Gastroesophageal sphincter (tissue), 4 donors: ENCODE results near the gene SRP19. TPM values are rescaled to one million over a fixed set of nuclear protein-coding genes. Genes with fewer than 3 reads are reported as not detected.
"Not testable (repeated sequence)": the region's sequence is repeated elsewhere in the genome, so short reads cannot be mapped to it uniquely, and the experiment has no call there.

ENCODE experiments used
- ATAC-seq: fragments of 150-250 bp; one replicate; pipeline ENCODE4 v1.9.1; 2016; ENCODE audit warnings: mild to moderate bottlenecking, moderate library complexity
- H3K27ac ChIP-seq, 4 donors: fragments of 200-600 bp; sonication (generic) in 3 of 4; 1 replicate in 3 of 4; 2 replicates in 1 of 4; pipeline ENCODE4 v1.5.1; 2016 to 2019
- H3K27me3 ChIP-seq: fragments of 200-600 bp; sonication (generic); one replicate; pipeline ENCODE4 v1.5.1; 2019
- H3K36me3 ChIP-seq, 2 donors: fragments of 200-600 bp; sonication (generic); one replicate each; pipeline ENCODE4 v1.5.1; 2019; ENCODE audit warnings: control low read depth in 1 of 2
- H3K4me1 ChIP-seq, 3 donors: fragments of 200-600 bp; sonication (generic); 1 replicate in 2 of 3; 2 replicates in 1 of 3; pipeline ENCODE4 v1.5.1; 2016 to 2019; ENCODE audit warnings: control low read depth in 2 of 3
- H3K4me3 ChIP-seq, 2 donors: fragments of 200-600 bp; sonication (generic); one replicate each; pipeline ENCODE4 v1.5.1; 2019; ENCODE audit warnings: mild to moderate bottlenecking in 1 of 2, moderate library complexity in 1 of 2
- H3K9me3 ChIP-seq, 3 donors: fragments of 200-600 bp; sonication (generic); one replicate each; pipeline ENCODE4 v1.5.1; 2017 to 2019; ENCODE audit warnings: control low read depth in 2 of 3
- CTCF ChIP-seq, 4 experiments: fragments of 200-600 bp in 2 of 4; fragments of 450-650 bp in 2 of 4; sonication (generic) in 1 of 4; IDR thresholded peaks; one replicate each; pipeline ENCODE4 v1.5.1; 2017 to 2019; ENCODE audit warnings: antibody characterized with exemption in 4 of 4, mild to moderate bottlenecking in 2 of 4, moderate library complexity in 2 of 4
- EP300 ChIP-seq: sonication (generic); formaldehyde crosslinking; IDR thresholded peaks from one replicate; pipeline ENCODE4 v1.6.1; 2017; ENCODE audit warnings: antibody characterized with exemption, mild to moderate bottlenecking
- POLR2A ChIP-seq, 2 donors: fragments of 450-650 bp; IDR thresholded peaks; one replicate each; pipeline ENCODE4 v1.6.1; 2017; ENCODE audit warnings: antibody characterized with exemption in 2 of 2, mild to moderate bottlenecking in 2 of 2, moderate library complexity in 1 of 2
- POLR2AphosphoS5 ChIP-seq: sonication (generic); formaldehyde crosslinking; IDR thresholded peaks from one replicate; pipeline ENCODE4 v1.6.1; 2017; ENCODE audit warnings: antibody characterized with exemption
- WGBS, 2 donors: methylation state at CpG; one replicate each; pipeline ENCODE4 v1.1.5; 2018; ENCODE audit warnings: low coverage in 1 of 2; 5-methylcytosine and 5-hydroxymethylcytosine counted together
- total RNA-seq, 4 donors: library from RNA; depleted of rRNA; stranded (reverse); fragments of >200 nt; gene quantifications; one replicate each; pipeline ENCODE4 v1.1.0, GENCODE V29; 2016

Gene SRP19
- total RNA-seq, 4 donors from 2014 or later = 36.5 to 96.8 (median 69.2) TPM

- no peak for TF ChIP-seq EP300
- TF ChIP-seq CTCF (IDR thresholded peaks at IDR 0.05) = no peak
- no peak for TF ChIP-seq POLR2A (IDR thresholded peaks at IDR 0.05)
- no peak for TF ChIP-seq POLR2AphosphoS5
- ATAC-seq = no peak
- Histone ChIP-seq H3K9me3 (no peaks in the 10 kb centered on the region), H3K4me3 (no peak overlapping the region), H3K27ac (no peak overlapping the region), H3K27me3 (no peaks in the 10 kb centered on the region), H3K36me3 (peaks cover 7 to 77% of the 10 kb centered on the region in 2 donors), H3K4me1 (no peaks in the 10 kb centered on the region)
- WGBS, 2 donors = 100% methylated on average over 3 of the region's 4 CpGs; no CpG with 5 or more reads in 1 of the 2 donors
Measured at GRCh38 chr5:112886975-112887374, 25.9 kb downstream of the SRP19 start.

DNA sequence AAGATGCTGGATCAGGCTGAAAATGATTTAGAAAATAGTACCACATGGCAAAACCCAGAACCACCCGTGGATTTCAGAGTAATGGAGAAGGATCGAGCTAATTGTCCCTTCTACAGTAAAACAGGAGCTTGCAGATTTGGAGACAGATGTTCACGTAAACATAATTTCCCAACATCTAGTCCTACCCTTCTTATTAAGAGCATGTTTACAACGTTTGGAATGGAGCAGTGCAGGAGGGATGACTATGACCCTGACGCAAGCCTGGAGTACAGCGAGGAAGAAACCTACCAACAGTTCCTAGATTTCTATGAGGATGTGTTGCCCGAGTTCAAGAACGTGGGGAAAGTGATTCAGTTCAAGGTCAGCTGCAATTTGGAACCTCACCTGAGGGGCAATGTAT is 31.0 kb downstream of the SRP19 start:
- ATAC-seq, H3K27me3 ChIP-seq, H3K27ac ChIP-seq, H3K9me3 ChIP-seq, H3K4me3 ChIP-seq, H3K4me1 ChIP-seq: not testable (repeated sequence)
- WGBS, 2 donors = 80 to 84% methylated on average over 4 to 8 of the region's 8 CpGs
- H3K36me3 ChIP-seq = peaks cover 0 to 59% of the 10 kb centered on the region in 2 donors

DNA sequence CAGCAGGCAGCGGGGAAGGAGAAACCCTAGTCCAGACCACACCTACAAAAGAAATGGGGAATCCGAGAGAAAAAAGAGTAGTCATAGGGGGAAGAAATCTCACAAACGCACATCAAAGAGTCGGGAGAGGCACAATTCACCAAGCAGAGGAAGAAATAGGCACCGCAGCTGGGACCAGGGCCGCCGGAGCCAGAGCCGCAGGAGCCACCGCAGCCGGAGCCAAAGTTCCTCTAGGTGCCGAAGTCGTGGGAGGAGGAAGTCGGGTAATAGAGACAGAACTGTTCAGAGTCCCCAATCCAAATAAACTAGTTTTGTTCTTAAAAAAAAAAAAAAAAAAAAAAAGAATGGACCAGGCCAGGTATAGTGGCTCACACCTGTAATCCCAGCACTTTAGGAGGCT is 31.7 kb downstream of the SRP19 start:
- WGBS, 2 donors = 91 to 95% methylated on average over 6 to 7 of the region's 13 CpGs
- H3K27me3 ChIP-seq = no peaks in the 10 kb centered on the region

GRCh38 chr5:112895682-112896081 is 34.6 kb downstream of the SRP19 start:
- Histone ChIP-seq H3K4me1 (no peaks in the 10 kb centered on the region), H3K4me3 (no peak overlapping the region), H3K27ac (no peak overlapping the region), H3K36me3 (peaks cover 0 to 76% of the 10 kb centered on the region in 2 donors), H3K27me3 (no peaks in the 10 kb centered on the region), H3K9me3 (no peaks in the 10 kb centered on the region)
- WGBS, 2 donors = 57 to 60% methylated on average over 3 of the region's 3 CpGs
- ATAC-seq = no peak
- TF ChIP-seq POLR2AphosphoS5 (no peak), POLR2A (IDR thresholded peaks at IDR 0.05) (no peak), EP300 (no peak), CTCF (IDR thresholded peaks at IDR 0.05) (no peak)

More for the DNA sequence above, 31.7 kb downstream of the SRP19 start:
- H3K4me1 ChIP-seq = no peaks in the 10 kb centered on the region
- no peak overlapping the region for H3K4me3 ChIP-seq
- ATAC-seq = no peak
- TF ChIP-seq POLR2A (IDR thresholded peaks at IDR 0.05) (no peak), CTCF (IDR thresholded peaks at IDR 0.05) (no peak), EP300 (no peak), POLR2AphosphoS5 (no peak)
- H3K27ac ChIP-seq = no peak overlapping the region
- no peaks in the 10 kb centered on the region for H3K9me3 ChIP-seq
- H3K36me3 ChIP-seq = peaks cover 0 to 57% of the 10 kb centered on the region in 2 donors

GRCh38 chr5:112902561-112902960 is 41.5 kb downstream of the SRP19 start:
- Histone ChIP-seq H3K4me3 (no peak overlapping the region), H3K27me3 (no peaks in the 10 kb centered on the region), H3K27ac (no peak overlapping the region), H3K36me3 (peaks cover 0 to 64% of the 10 kb centered on the region in 2 donors), H3K4me1 (peaks cover 0 to 18% (median 0%) of the 10 kb centered on the region in 3 donors), H3K9me3 (no peaks in the 10 kb centered on the region)
- 92 to 100% methylated on average over 2 to 3 of the region's 3 CpGs for WGBS, 2 donors
- no peak for ATAC-seq
- TF ChIP-seq CTCF (IDR thresholded peaks at IDR 0.05) (no peak), POLR2A (IDR thresholded peaks at IDR 0.05) (no peak), EP300 (no peak)

GRCh38 chr5:112904996-112905395 is 43.9 kb downstream of the SRP19 start:
- Histone ChIP-seq H3K4me1 (peaks cover 0 to 19% (median 0%) of the 10 kb centered on the region in 3 donors), H3K36me3 (peaks cover 0 to 46% of the 10 kb centered on the region in 2 donors)
- not testable (repeated sequence) for H3K27me3 ChIP-seq, H3K9me3 ChIP-seq, H3K4me3 ChIP-seq, ATAC-seq, H3K27ac ChIP-seq
- 83% methylated on average over 3 of the region's 3 CpGs; no CpG with 5 or more reads in 1 of the 2 donors for WGBS, 2 donors
